Posterior vena cava (tissue), 2 donors: ENCODE data around the gene BAIAP2L2. TPM values are rescaled to one million over a fixed set of nuclear protein-coding genes. Genes with fewer than 3 reads are reported as not detected.
"Not testable (repeated sequence)": the region's sequence is repeated elsewhere in the genome, so short reads cannot be mapped to it uniquely, and the experiment has no call there.

ENCODE experiments used
- DNase-seq: peaks from one replicate; pipeline ENCODE4 v3.0.0-alpha.2; 2020; ENCODE audit warnings: low spot score
- intact Hi-C, 2 donors: fragments of 100-400 bp; cut with DNase I; formaldehyde crosslinking; loops; one replicate each; pipeline versions ENCODE4 v1.14.1 to v1.14.2; 2022 to 2023
- total RNA-seq, 2 donors: library from RNA; stranded (reverse); fragmentation: NEBNext Ultra II Directional; extraction: Animal tissue kit (Norgen Biotek cat#: 25700); gene quantifications; one replicate each; pipeline ENCODE4 v1.2.1, GENCODE V29; 2021
- donor health status: DM: yes; HTN: yes; CAD: no.
- donor health status: DM: yes; HTN: yes; CAD: no.

Gene BAIAP2L2
- total RNA-seq, 2 donors from 2014 or later, result 0.24 to 0.37 TPM

DNA sequence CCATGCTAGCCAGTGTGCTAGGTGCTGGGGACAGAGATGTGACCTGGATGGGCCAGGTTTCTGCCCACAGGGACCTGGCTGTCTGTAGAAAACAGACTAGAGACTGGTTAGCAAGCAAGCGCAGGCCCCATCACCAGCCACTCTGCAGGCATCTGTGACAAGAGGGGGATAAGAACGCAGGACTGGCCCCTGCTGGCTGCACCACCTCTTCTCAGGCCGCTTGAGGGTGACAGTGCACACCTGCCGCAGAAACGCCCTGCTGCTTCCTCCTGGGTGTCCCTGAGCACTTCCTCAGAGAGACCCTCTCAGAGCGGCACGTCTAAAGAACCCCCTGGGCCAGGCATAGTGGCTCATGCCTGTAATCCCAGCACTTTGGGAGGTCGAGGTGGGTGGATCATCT is 59.2 kb downstream of the BAIAP2L2 start:
- no peak for DNase-seq
- intact Hi-C loops, result no loop called here

DNA sequence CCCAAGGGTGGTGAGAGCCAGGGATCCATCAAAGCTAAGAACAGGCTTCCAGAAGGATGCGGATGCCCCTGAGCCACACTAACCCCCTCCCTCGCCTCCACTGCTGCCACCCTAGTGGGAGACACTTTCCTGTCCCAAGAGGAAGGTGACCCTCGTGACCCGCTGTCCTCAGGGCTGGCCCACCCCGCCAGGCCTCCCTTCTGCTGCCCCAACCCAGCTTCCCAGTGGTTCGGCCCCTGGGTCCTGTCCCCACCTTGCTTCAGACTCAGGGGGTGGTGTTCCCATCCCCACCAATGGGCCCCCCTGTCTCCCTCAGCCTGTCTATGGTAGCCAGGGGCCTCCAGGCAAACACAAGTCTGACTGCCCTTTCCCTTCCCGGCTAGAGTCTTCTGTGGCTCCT is 59.8 kb downstream of the BAIAP2L2 start:
- DNase-seq, result no peak
- intact Hi-C loops, result no loop called here

DNA sequence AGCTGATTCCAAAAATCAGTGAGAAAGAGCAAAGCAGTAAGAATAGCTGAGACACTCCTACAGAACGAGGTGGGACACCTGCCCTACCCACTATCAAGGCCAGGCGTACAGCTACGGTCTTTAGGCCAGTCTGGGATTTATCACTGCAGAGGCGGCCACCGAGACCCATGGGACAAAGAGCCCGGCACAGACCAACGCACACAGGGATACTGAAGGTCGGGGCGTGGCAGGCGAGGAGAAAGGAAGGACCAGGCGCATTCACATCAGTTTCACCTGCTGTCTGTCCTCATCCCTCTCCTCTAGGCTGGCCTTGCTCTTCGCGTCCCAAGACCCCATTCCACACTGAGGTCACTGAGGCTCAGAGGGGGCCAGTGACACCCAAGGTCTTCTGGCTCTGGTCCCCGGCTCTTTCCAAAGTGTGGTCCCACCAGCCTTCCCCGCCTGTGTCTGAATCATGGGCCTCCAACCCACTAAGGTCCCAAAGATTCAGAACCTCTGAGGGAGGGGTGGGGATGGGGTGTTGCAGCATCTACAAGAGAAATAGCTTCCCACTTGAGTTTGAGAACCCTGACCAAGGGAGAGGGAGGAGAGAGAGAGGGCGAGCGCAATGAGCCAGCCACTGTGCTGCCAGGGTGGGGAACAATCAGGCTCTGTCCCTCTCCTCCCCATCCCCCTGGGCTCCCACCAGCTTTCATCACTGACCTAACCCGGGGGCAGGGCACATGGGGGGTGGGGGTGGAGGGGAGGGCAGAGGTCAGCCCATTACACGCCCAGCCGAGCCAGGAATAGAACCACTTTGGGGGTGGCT is 60.5 kb downstream of the BAIAP2L2 start:
- intact Hi-C loops, result loop anchor here in 1 of 2 donors (10.0 kb wide), 1 partner anchor 525 kb away; the partner anchor contains the start of gene DMC1

DNA sequence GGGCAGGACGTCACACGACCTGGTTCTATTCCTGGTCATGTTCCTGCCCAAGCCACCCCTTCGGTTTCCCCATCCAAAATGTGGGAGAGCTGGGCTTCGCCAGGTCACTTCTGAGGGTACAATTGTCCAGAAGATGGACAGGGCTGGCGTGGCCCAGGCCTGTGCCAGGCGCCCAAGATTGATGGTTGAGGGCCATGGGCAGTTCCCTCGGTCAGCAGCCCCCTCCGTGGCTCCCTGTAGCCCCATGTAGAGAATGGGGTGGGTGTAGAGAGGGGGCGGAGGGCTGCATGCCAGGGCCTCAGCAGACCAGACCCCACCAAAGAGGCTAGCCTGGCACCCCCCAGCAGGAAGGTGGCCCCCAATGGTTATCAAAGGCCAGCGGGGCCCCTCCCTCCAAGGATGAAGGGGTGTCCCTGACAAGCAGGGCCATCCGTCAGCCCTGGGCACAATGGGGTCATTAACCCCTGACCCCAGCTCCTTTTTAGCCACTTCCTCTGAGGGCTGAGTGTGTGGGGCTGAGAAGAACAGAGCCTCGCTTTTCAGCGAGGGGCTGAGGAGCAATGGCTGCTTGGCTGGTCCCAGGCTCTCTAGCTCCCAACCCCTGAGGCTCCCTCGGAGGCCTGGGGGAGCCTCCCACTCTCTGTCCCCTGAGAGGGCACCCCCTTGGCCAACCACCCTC is 64.3 kb downstream of the BAIAP2L2 start:
- no peak for DNase-seq
- intact Hi-C loops, result loop anchor here in 1 of 2 donors (10.0 kb wide), 1 partner anchor 529 kb away; the partner anchor contains the start of gene DMC1

More for the DNA sequence above, 60.5 kb downstream of the BAIAP2L2 start:
- no peak for DNase-seq

DNA sequence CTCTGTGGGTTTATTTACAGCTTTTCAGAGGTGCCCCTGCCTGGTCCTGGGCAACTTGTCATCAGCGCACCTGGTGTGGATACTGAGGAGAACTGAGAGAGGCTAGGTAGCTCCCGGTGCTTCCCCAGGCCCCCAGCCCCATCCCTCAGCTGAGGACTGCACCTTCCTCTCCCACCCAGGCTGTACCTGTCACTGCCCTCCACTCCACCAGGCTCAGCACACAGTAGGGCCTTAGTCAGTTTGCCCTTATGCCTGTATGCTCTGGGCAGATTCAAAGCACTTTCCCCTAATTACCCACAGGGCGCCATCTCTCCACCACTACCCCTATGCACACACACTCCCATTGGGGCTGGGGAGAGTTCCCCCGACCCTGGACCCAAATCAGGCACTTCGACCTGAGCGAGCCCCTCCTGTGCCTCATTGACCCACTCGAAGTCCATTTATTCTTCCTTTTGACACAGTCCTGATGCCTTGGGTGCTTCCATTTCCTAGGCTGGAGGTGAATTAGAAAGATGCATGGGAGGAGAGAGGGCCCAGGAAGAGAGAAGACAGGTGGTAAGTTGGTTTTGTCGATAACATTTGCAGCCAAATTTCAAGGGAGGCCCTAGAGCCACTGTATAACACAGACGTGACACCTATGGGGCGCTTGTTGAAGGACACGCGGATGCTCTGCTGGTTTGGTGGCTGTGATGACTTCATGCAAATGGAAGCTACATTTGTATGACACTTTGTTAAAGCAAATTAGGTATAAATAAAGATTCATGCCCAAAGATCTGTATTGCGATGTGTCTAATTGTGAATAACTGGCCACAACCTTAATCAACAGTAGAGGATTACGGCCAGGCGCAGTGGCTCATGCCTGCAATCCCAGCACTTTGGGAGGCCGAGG is 67.1 kb downstream of the BAIAP2L2 start:
- DNase-seq, result no peak
- intact Hi-C loops, result loop anchor here in 1 of 2 donors (10.0 kb wide), 1 partner anchor 531 kb away; the partner anchor contains the start of gene DMC1

DNA sequence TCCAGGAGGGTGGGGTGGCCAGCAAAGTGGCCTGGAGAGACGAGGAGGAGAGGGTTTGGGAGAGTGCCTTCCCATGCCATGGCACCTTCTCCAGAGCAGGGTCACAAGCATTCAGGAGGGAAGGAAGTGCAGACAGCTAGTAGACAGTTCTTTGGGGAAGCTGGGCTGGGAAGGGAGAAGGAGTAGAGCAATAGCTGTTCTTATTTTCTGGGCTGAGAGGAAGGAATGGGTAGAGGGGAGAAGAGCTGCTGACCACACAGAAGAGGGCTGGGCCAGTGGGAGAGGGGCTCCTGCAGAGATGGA is 68.0 kb downstream of the BAIAP2L2 start:
- intact Hi-C loops, result loop anchor here in 1 of 2 donors (10.0 kb wide), 1 partner anchor 532 kb away; the partner anchor contains the start of gene DMC1
- no peak for DNase-seq

DNA sequence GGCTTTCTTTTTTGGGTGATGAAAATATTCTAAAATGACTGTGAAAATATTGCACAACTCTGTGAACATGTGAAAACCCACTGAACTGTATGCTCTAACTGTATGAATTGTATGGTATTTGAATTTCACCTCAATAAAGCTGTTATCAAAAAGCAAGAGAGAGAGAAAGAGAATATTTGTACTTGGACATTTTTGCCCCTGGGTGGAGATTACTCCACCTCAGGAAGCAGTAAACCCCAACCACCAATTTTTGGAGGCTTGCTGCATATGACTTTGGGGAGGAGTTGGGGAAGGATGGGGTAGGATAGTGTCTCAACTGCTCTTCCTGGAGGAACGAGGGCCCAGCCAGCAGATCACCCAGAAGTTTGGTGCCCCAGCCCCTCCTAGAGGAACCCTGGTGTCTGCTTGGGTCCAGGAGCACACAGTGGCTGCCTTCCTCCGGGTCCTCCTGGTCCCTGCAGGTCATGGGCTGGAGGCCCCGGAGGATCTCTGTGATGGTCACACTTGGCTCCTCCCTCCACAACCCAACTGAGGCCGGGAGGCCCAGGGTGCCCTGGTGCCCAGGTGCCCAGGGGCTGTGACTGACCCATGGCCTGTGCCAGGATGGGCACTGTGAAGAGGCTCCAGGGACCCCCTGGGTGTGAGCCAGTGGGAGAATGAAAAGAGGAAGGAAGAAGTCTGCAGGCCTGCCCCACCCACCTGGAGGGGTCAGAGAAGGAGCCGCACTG is 68.6 kb downstream of the BAIAP2L2 start:
- intact Hi-C loops, result loop anchor here in 1 of 2 donors (10.0 kb wide), 1 partner anchor 533 kb away; the partner anchor contains the start of gene DMC1
- DNase-seq, result no peak

DNA sequence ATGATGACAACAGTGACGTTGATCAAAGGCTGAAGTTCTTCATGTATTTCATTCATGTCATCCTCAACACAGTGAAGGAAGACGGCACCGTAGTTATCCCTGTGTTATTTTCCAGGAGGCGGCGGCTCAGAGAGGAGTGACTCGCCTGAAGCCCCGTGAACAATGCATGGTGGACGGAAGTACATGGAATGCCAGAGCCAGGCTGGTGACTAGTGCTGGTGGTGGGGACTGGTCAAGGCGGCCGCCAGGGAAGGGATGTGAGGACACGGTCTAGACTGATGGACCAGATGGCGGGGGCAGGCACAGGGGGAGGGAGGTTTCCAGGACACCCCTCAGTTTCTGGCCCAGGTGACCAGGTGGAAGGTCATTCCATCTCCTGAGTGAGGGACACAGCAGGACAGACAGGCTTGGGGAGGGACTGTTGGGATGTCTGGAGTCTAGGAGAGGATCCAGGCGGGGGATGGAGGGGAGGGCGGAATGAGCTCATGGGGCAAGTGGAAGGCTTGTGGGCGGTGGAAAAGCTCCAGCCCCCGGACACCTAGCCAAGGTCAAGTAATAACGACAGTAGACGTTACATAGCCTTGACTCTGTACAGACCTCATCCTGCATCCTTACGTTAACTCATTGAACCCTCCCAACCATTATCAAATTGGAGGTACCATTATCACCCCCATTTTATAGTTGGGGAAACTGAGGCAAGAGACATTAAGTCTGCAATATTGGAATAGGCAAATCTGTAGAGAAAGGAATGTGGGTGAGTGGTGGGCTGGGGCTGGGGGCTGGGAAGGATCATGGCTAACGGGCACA is 69.3 kb downstream of the BAIAP2L2 start:
- intact Hi-C loops, result loop anchor here in 1 of 2 donors (10.0 kb wide), 1 partner anchor 534 kb away; the partner anchor contains the start of gene DMC1
- DNase-seq, result no peak

DNA sequence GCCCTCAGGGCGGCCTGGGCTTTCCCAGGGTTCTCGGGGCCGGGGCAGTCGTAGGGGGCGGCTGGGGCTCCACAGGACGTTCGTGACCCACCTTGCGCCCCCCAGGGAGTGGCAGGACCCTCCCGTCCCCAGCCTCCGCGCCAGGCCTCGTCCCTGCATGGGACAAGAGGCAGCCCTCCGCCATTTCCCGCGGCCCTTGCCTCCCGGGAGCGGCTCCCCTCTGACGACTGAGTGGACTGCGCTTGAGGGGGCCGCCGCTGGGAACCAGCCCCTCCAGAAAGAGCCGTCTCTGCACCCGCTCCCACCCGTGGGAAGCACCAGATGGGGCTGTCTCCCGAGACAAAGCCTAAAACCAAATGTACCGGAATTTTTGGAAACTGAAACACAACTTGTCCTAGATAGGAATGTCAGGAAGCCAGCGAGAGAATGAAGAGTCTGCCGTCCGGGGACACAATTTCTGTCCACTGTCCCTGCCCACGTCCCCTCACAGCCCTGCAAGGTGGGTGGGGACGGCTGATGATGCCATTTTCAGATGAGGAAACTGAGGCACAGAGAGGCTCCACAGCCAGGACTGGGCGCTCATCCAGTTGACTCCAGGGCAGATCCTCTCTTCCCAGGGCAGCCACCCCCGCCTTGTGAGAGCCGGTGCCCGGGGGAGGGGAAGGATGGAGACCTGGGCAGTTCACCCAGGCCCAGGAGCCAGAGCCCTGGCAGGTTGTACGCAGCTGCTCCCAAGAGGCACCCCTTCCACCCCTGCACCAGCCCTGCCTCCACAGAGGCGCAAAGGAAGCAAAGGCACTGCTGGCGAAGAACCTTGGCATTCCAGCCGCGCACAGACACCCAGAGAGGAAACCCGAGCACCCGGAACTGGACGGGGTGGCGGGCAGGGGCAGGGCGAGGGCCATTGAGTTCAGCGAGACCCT is 71.3 kb downstream of the BAIAP2L2 start:
- intact Hi-C loops, result no loop called here
- DNase-seq, result no peak

DNA sequence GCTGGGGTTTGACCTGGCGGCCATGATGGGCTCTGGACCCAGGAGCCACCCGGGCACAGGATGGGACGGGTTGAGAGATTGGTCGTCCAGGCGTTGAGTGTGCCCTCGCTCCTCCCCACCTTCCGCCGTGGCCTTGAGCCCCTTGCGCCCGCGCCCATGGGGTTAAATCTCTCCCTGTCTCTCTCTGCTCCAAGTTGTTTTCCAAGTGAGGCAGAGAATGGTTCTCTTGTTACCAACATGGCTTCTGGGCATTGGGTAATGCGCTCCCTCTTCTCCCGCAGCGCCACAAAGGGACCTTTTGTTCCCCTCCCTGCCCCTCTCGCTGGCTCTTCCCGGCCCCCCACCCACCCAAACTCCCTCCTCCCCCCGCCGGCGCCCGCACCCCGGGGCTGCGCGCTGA is 72.1 kb downstream of the BAIAP2L2 start:
- DNase-seq, result no peak
- intact Hi-C loops, result no loop called here

DNA sequence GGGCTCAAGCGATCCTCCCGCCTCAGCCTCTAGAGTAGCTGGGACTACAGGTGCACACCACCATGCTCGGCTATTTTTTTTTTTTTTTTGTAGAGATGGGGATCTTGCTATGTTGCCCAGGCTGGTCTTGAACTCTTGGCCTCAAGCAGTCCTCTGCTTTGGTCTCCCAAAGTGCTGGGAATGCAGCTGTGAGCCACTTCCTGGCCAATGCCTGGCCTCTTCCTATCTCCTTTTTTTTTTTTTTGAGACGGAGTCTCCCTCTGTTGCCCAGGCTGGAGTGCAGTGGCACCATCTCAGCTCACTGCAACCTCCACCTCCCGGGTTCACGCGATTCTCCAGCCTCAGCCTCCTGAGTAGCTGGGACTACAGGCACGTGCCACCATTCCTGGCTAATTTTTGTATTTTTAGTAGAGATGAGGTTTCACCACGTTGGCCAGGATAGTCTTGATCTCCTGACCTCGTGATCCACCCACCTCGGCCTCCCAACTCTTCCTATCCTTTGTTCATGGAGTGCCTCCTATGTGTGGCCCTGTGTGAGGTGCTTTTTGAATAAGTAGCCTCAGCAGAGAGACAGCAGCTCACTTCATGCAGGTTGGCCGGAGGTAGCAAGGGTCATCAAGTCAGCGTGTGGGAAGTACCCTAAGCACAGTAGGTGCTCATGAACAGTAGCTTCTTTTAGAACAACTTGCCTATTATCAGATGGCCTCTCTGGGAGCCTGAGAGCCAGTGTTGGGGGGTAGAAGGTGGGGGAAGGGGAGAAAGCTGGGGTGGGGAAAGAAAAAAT is 72.9 kb downstream of the BAIAP2L2 start:
- intact Hi-C loops, DNase-seq: not testable (repeated sequence)

DNA sequence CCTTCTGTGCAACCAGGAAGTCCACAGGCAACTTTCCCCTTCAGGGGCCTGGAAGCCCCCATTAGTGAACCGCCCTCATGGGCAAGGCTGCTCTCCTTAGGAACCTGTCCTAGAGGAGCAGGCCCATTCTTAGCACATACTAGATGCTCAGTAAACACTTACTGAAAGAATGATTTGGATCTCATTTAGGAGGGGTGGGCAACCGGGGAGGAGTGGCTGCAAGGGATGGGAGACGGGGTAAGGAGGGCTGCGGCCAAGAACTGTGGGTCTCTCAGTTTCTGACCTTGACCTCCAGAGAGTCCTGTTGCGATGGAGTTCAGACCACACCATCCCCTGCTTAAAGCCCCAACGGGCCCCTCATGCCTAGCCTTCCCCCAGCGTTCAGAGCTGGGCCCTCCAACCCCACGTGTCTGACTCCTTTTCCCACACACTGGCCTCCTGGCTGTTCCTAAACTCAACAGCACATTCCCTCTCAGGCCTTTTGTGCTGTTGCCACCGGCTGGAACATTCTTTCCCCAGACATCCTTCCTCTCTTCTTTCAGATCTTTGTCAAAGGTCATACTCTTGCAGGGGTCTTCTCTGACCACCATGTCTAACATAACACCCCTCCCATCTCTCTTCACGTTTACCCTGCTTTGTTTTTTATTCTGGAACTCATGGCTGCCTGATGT is 74.0 kb downstream of the BAIAP2L2 start:
- intact Hi-C loops, result no loop called here
- DNase-seq, result no peak

DNA sequence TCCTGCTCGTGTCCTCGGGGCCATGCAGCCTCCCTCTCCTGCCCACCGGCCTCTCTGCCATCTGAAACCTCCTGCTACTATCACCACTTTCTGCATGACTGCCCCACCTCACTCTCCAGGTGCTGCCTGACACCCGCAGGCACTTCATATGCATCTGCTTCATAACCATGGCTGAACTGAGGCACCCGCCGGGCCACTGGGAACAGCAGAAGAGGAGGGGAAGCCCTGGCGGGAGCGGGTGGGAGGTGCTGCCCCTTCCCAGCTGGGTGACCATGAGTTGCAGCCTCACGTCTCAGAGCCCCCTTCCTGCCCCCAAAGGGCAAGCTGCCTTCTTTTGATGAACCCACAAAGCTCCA is 75.0 kb downstream of the BAIAP2L2 start:
- intact Hi-C loops, result no loop called here
- no peak for DNase-seq
